ENCODE data around the gene HASPIN.

HASPIN gene

DNA sequence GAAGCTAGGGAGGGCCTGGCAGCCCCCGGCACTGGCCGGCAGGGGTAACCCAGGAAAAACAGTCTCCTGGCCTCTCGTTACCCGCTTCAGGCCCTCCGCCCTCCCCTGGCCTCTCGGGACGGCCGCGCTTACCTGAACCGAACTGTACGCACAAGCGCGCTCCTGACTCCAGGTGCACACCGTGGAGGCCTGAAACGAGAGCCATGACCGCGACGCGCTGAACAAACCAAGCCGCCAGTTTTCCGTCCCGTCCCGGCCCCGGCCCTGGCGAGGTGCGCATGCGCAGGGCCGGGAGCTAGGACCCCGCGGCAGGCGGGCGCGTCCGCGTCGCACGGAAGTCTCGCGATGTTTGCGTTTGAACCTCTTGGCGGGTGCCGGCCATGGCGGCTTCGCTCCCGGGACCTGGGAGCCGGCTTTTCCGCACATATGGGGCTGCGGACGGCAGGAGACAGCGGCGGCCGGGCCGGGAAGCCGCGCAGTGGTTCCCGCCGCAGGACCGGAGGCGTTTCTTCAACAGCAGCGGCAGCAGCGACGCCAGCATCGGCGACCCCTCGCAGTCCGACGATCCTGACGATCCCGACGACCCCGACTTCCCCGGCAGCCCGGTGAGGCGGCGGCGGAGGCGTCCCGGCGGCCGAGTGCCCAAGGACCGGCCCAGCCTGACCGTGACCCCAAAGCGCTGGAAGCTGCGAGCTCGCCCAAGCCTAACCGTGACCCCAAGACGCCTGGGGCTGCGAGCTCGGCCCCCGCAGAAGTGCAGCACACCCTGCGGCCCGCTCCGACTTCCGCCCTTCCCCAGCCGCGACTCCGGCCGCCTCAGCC is at the start of gene HASPIN:
TSS of gene HASPIN (plus strand) at position 348 of the 822 bp plus-strand sequence. CDS start at position 381, 33 bp downstream.
- DNase-seq (ENCODE audit: low read depth), result peak; percentile 82

DNA sequence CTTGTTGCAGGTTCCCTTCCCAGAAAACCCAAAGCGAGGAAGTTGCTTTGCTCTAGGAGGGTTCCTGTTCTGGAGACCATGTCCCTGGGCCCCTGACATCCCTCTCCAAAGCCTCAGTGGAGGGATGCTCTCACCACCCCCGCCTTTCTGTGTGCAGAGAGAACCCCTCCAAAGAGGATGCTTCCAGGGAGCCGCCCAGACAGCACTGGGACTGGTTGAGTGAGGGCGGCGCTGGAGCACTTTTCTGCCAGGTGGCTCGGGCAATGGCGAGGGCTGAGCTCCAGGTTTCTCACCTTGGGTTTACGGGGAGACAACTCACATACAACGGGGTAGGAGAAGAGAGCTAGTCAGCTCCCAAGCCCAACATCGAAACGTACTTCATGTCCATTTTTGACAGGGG is 47.8 kb upstream of the HASPIN start:
- DNase-seq (ENCODE audit: low read depth), result no peak

GRCh38 chr17:3678095-3678820 is 45.4 kb upstream of the HASPIN start:
- no peak for DNase-seq (ENCODE audit: low read depth)

DNA sequence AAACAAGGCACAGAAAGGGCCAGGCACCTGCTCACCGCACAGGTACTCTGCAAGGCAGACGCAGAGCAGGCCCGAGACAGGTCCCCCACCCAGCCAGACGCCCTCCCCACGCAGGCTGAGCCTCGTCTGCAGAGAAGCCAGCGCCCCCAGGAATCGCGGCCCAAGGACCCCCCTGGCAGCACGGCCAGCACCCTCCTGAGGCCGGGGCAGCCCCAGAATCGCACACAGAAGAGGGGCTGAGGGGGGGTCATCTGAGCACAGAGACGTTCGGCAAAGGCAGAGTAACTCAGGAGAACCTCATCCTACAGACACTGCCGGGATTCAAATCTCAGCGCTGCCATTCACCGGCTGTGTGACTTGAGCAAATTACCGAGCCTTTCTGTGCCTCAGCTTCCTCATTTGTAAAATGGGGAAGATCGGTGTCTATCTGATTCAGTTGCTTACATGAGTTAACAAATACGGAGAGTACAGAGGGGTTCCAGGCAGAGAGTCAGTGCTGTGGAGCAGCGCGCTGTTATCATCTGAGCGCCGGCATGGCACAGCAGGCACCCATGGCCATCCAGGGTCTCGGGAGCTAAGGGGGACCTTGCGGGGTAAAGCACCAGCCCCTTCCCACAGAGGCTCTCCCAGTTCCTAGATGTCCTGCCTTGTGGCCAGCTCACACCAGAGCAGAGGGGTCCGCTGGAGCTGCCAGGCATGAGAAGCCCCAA is 44.7 kb upstream of the HASPIN start:
- no peak for DNase-seq (ENCODE audit: low read depth)

GRCh38 chr17:3679531-3680126 is 44.1 kb upstream of the HASPIN start:
- DNase-seq (ENCODE audit: low read depth), result no peak

- DNase-seq (ENCODE audit: low read depth), result no peak
These were observed 42.6 kb upstream of the HASPIN start for GRCh38 chr17:3681057-3681456.

DNA sequence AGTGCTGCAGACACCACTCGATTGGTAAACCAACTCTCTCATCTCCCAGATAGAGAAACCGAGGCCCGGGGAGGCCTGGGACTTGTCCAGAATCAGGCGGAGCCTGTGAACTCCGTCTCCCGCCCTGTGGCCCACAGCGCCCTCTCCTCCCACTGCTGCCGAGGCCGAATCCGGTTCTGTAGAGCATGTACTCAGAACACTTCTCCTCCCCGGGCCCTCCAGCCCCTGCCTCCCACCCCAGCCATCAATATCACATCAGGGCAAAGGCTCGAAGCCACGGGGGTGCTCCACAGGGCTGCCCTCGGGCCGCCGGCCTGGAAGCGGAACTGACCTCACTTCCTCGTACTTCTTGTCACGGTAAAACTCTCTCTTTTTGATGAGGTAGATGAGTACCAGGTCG is 42.1 kb upstream of the HASPIN start:
- DNase-seq (ENCODE audit: low read depth), result no peak

DNA sequence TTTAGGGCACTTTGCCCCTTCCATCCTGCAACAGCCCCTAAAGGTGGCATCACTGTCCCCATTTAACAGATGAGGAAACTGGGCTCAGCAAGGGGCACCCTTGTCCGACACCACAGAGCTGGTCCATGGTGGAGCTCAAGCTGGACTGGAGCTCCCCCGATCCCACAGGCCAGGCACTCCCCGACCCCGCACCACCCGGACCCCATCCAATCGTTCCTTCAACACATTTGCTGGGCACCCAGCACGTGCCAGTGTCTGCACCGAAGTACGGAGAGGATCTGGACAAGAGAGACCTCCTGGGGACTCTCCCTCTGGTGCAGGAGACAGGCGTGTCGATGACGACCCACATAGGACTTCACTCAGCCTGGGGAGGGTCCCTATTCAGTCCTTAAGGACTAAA is 41.7 kb upstream of the HASPIN start:
- no peak for DNase-seq (ENCODE audit: low read depth)

- no peak for DNase-seq (ENCODE audit: low read depth)
These were observed 40.6 kb upstream of the HASPIN start for GRCh38 chr17:3683054-3683511.

- no peak for DNase-seq (ENCODE audit: low read depth)
These were observed 38.5 kb upstream of the HASPIN start for GRCh38 chr17:3685174-3685573.

GRCh38 chr17:3688027-3688553 is 35.6 kb upstream of the HASPIN start:
- no peak for DNase-seq (ENCODE audit: low read depth)

GRCh38 chr17:3688852-3689261 is 34.8 kb upstream of the HASPIN start:
- DNase-seq (ENCODE audit: low read depth), result no peak

GRCh38 chr17:3689262-3690093 is 34.2 kb upstream of the HASPIN start:
- no peak for DNase-seq (ENCODE audit: low read depth)

- no peak for DNase-seq (ENCODE audit: low read depth)
These were observed 33.5 kb upstream of the HASPIN start for GRCh38 chr17:3690094-3690715.

DNA sequence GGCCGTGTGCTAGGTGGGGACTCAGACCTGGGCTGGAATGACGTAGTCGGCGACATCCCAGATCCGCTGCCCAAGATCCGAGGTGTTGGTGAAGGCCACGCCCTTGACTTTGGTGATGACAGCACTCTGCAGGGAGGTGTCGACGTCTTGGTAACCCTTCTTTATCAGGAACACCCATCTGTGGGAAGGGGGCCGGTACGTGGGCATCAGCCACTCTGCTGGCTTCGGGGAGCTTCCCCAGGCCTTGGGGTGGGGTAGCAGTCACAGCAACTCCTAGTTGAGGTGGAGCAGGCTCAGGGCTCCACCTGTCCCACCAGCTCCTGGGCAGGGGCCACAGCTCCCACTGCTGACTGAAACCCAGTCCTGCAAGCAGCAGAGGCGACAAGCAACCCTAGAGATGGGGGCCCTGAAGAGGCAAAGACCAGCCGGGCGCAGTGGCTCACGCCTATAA is 32.1 kb upstream of the HASPIN start:
- DNase-seq (ENCODE audit: low read depth), result no peak

DNA sequence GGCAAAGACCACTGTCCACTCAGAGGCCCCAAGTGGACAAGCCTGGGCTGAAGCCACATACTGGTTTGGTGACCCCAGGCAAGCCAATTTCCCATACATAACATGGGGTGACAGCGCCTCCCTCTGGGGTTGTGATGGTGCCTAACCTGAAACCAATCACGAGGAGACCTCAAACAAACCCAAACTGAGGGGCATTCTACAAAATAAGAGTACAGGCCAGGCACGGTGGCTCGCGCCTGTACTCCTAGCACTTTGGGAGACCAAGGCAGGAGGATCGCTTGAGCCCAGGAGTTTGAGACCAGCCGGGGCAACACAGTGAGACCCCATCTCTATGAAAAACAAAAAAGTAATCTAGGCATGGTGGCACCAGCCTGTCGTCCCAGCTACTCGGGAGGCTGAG is 31.4 kb upstream of the HASPIN start:
- DNase-seq (ENCODE audit: low read depth), result no peak

DNA sequence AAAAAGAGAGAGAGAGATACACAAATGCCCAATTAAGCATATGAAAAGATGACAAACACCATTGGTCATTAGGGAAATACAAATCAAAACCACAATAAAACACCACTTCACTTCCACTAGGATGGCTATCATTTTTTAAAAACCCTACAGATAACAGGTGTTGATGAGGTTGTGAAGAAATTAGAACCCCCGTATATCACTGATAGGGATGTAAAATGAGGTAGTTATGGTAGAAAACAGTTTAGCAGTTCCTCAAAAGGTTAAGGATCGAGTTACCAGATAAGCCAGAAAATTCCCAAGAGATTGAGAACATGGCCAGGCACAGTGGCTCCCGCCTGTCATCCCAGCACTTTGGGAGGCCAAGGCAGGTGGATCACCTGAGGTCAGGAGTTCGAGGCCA is 30.6 kb upstream of the HASPIN start:
- no peak for DNase-seq (ENCODE audit: low read depth)

GRCh38 chr17:3693829-3694231 is 29.9 kb upstream of the HASPIN start:
- no peak for DNase-seq (ENCODE audit: low read depth)

- DNase-seq (ENCODE audit: low read depth), result no peak
These were observed 28.5 kb upstream of the HASPIN start for GRCh38 chr17:3695129-3695722.
